ENCODE measurements around the gene SART1. TPM values are rescaled to one million over a fixed set of nuclear protein-coding genes. Genes with fewer than 3 reads are reported as not detected.

The SART1 gene
- total and polyA plus RNA-seq, 12 donors, result 16.9 to 351 (median 31.6) TPM

- Histone ChIP-seq H3K36me3 (replicated peaks in 1 of 2) (peaks cover 0 to 19% of the 10 kb centered on the region in 2 donors), H3K4me3 (peak within 1 kb of the TSS; percentile 82 to 96 (median 93)), H3K27me3 (no peaks in the 10 kb centered on the region), H3K27ac (peak within 1 kb of the TSS in 4 of 5 donors; percentile 81 to 100 (median 94)), H3K4me1 (replicated peaks in 1 of 2) (peaks cover 35 to 47% of the 10 kb centered on the region in 2 donors), H3K9me3 (replicated peaks in 1 of 3) (no peaks in the 10 kb centered on the region)
- DNase-seq, result peak in 5 of 7 donors; percentile 49 to 74 (median 62)
- intact Hi-C loops (cut with DNase I), result no loop called here
- TF ChIP-seq CTCF (IDR thresholded peaks at IDR 0.05), result no peak
- peak; percentile 48 to 71 for TF ChIP-seq POLR2A (IDR thresholded peaks at IDR 0.05)
- 3 to 51% (median 8%) methylated on average over 5 to 77 of the region's 77 CpGs for WGBS, 4 donors
Observed at GRCh38 chr11:65918211-65919140, 43.1 kb upstream of the SART1 start, which contains the start of gene C11orf68. Gene C11orf68, minus strand, starts transcription at chr11:65919062. Its CDS starts 31 bp downstream, at chr11:65919031.

DNA sequence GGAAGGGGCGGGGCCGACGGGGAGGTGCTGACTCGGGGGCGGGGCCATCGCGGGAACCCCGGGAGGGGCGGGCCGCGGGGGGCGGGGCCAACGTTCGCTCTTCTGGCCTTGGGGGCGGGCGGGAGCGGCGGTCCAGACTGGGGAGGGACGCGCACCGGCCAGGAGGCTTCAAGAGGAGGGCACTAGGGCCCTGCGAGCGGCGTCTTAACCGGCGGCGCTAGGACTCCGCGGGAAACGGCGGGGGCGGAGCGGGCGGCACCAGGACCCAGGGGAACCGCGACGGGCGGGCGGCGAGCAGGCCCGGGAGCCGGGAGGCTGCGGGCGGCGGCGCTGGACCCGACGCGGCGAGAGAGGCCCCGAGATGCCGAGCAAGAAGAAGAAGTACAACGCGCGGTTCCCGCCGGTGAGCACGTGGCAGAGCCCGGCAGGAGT, 42.4 kb upstream of the SART1 start, which contains the start of gene DRAP1:
Gene DRAP1 (plus strand): TSS at position 286 of the 432 bp plus-strand sequence. CDS start 76 bp downstream, at position 362.
- H3K4me3 ChIP-seq, result peak within 1 kb of the TSS; percentile 82 to 96 (median 93)
- intact Hi-C loops (cut with DNase I), result no loop called here
- peaks cover 35 to 47% of the 10 kb centered on the region in 2 donors for H3K4me1 ChIP-seq (replicated peaks in 1 of 2)
- peak within 1 kb of the TSS in 4 of 5 donors; percentile 81 to 100 (median 94) for H3K27ac ChIP-seq
- no peaks in the 10 kb centered on the region for H3K9me3 ChIP-seq (replicated peaks in 1 of 3)
- no peaks in the 10 kb centered on the region for H3K27me3 ChIP-seq
- H3K36me3 ChIP-seq (replicated peaks in 1 of 2), result peaks cover 0 to 19% of the 10 kb centered on the region in 2 donors
- WGBS, 4 donors, result 0 to 2% (median 1%) methylated on average over 35 to 59 of the region's 59 CpGs; no CpG with 5 or more reads in 1 of the 4 donors
- TF ChIP-seq POLR2A (IDR thresholded peaks at IDR 0.05) (peak; percentile 41 to 59), CTCF (IDR thresholded peaks at IDR 0.05) (peak in 1 of 6 experiments; percentile 11)
- peak; percentile 98 to 100 (median 99) for DNase-seq

DNA sequence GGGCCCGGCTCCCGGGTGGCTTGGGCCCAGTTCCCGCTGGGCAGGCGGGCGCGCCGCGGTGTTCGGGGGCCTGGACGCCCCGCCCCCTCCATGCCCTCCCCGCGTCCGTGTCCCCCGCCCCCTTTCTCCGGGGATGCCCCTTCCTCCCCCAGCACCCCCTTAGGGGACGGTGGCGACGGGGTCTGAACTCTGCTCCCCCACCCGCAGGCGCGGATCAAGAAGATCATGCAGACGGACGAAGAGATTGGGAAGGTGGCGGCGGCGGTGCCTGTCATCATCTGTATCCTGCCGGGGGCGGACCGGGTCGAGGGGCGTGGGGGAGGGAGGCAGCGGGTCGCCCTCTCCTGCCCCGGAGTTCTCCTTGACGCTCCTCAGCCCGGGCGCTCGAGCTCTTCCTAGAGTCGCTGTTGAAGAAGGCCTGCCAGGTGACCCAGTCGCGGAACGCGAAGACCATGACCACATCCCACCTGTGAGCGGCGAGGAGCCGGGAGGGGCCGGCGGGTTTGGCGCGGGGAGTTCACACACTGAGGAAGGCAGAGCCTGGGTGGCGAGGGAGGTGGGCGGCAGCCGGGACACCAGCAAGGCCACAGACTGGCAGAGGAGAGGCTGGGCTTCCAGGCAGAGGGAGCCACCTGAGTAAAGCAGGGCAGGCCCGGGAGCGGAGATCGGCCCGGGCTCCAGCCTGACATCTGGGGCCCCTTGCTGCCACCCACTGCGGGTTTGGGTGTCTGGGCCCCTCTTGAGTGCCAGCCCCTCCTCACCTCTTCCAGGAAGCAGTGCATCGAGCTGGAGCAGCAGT, 41.8 kb upstream of the SART1 start:
- Histone ChIP-seq H3K27ac (peak overlapping the region in 4 of 5 donors; percentile 55 to 89 (median 73)), H3K27me3 (no peaks in the 10 kb centered on the region), H3K36me3 (replicated peaks in 1 of 2) (peaks cover 0 to 19% of the 10 kb centered on the region in 2 donors), H3K4me1 (replicated peaks in 1 of 2) (peaks cover 35 to 47% of the 10 kb centered on the region in 2 donors), H3K4me3 (peak overlapping the region; percentile 79 to 94 (median 87)), H3K9me3 (replicated peaks in 1 of 3) (no peaks in the 10 kb centered on the region)
- WGBS, 4 donors, result 0 to 4% (median 1%) methylated on average over 2 to 60 of the region's 60 CpGs
- peak in 6 of 7 donors; percentile 40 to 78 (median 64) for DNase-seq
- TF ChIP-seq POLR2A (IDR thresholded peaks at IDR 0.05), result no peak
- no peak for TF ChIP-seq CTCF (IDR thresholded peaks at IDR 0.05)
- intact Hi-C loops (cut with DNase I), result loop anchor here in 1 of 2 donors (5.0 kb wide), 1 partner anchor 38 kb away; no protein-coding TSS in a partner anchor

Measured in adrenal gland (tissue), 12 donors.